RWPE1 (cell line): ENCODE results near the gene DAGLA.

ENCODE experiments used
- CTCF ChIA-PET: fragments of 350-600 bp; sonication (Branson Sonifier 250); formaldehyde crosslinking; extraction: SDS; loops from one replicate; lab custom pipeline; 2021; lab: Yijun Ruan, JAX
- POLR2A ChIA-PET: fragments of 400-600 bp; formaldehyde crosslinking; extraction: SDS; loops from one replicate; lab custom pipeline; 2020; ENCODE audit warnings: antibody characterized with exemption; ENCODE audit not compliant: low non-redundant PET; lab: Yijun Ruan, JAX
- DNase-seq: peaks from one replicate; pipeline ENCODE4 v3.0.0; 2012; ENCODE audit warnings: low spot score
- H3K27ac ChIP-seq: fragments of 450-650 bp; 2 replicates; pipeline ENCODE4 v1.5.1; 2017
- CTCF ChIP-seq: fragments of 450-650 bp; conservative IDR thresholded peaks from 2 replicates; pipeline ENCODE4 v1.5.1; 2017; ENCODE audit warnings: low read depth, mild to moderate bottlenecking

Gene DAGLA

GRCh38 chr11:61727401-61727811, 47.2 kb downstream of the DAGLA start:
- ChIA-PET POLR2A (no interaction called here), CTCF (interaction anchor here (0.7 kb wide), 1 partner anchor 37 kb away, joined by 3 read pairs; no protein-coding TSS in a partner anchor)

DNA sequence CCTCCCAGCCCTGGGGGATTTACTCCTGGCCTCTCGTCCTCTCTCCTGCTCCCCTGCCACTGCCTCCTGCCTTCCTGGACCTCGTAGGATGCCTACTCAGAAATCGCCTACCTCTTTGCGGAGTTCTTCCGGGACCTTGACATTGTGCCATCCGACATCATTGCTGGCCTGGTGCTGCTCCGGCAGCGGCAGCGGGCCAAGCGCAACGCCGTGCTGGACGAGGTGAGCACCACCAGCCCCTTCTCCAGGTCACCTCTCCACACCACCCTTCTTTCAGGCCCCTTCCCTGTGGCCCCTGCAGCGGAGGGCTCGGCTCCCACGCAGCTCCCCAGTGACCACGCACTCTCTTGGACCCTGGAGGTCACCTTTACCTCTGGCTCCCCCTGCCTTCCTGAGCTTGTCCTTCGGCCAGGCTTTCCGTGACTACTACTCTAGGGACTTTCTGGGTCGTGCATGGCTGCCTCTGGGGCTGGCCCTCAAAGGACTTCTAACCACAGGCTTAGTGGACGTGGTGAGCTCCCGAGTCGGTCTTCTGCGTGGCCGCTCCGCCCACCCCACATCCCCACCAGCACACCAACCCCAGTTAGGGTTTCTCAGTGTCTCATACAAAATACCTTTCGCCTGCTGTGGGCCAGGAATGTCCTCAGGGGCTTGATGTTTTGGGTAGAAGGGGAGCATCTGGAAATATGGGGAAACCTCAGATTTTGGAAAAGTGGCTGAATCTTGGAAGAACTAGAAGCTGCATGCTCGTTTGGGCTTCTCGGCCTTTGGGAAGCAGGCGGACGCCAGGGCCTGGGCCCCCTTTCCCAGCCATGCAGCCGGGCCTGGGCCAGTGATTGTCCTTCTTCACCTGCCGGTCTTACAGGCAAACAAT, 48.1 kb downstream of the DAGLA start:
- DNase-seq: no peak
- TF ChIP-seq CTCF: no peak
- ChIA-PET POLR2A (no interaction called here), CTCF (interaction anchor here (0.5 kb wide), 1 partner anchor 300 kb away, joined by 3 read pairs; no protein-coding TSS in a partner anchor)
- H3K27ac ChIP-seq: peak overlapping the region; percentile 61; the same call in 1 of the 2 replicates

More at GRCh38 chr11:61727401-61727811, 47.2 kb downstream of the DAGLA start:
- H3K27ac ChIP-seq: no peak overlapping the region
- TF ChIP-seq CTCF: no peak
- no peak for DNase-seq

- ChIA-PET CTCF (interaction anchor here (0.5 kb wide), 1 partner anchor 300 kb away, joined by 3 read pairs; no protein-coding TSS in a partner anchor), POLR2A (no interaction called here)
- peak; percentile 80 for DNase-seq
Measured at GRCh38 chr11:61728940-61729219, 48.7 kb downstream of the DAGLA start.

DNA sequence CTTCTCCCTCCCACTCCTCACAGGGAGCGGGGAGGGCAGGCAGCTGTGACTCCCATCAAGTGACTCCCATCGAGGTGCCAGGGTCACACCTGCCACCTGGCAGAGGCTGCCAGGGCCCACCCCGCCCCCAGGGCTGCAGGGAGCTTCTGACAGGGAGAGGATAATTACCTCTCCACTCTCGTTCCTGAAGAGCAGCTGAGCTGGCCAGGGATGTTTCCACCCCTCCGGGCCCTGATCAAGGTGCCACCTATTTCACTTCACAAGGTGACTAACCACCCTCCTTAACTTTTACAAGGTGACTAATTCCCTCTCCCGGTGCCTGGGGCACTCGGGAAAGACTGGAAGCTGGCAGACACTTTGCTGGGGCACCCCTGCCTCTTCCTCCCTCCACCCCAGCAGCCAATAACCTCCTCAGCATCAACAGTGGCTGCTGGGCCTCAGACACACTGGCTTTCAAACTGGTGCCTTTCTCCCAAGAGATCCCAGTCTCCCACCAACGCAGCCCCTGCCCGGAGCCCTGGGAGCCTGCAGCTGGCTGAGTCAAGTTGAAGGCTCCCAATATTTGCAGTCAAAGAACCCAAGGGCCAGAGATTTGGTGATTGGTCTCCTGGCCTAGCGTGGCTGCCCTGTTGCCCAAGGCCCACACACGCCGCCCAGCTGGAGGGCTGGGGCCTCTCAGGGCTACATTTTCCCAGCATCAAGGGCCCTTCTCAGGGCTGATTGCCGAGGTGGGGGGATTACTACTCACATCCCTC, 50.2 kb downstream of the DAGLA start:
- ChIA-PET CTCF (interaction anchor here (0.6 to 1.1 kb wide), 7 partner anchors 17 to 222 kb away, joined by 3 to 5 read pairs (median 4); no protein-coding TSS in a partner anchor), POLR2A (no interaction called here)
- TF ChIP-seq CTCF: no peak
- DNase-seq: peak; percentile 96
- peak overlapping the region; percentile 61 for H3K27ac ChIP-seq

More at GRCh38 chr11:61728940-61729219, 48.7 kb downstream of the DAGLA start:
- TF ChIP-seq CTCF: no peak
- peak overlapping the region; percentile 61; the same call in 1 of the 2 replicates for H3K27ac ChIP-seq

- ChIA-PET POLR2A (no interaction called here), CTCF (interaction anchor here (0.9 to 1.0 kb wide), 2 partner anchors 222 to 253 kb away, joined by 3 to 5 read pairs; partner anchors contain the start of gene LRRC10B)
- no peak for TF ChIP-seq CTCF
- no peak for DNase-seq
- H3K27ac ChIP-seq: no peak overlapping the region
Measured at GRCh38 chr11:61731211-61731951, 51.2 kb downstream of the DAGLA start.
